SK-N-MC (cell line): ENCODE data around the gene KAT6B.

Experiments
- EZH2 ChIP-seq: fragments of 200-600 bp; sonication (generic); IDR thresholded peaks from one replicate; pipeline ENCODE4 v1.6.1; 2017; ENCODE audit warnings: antibody characterized with exemption
- POLR2AphosphoS5 ChIP-seq: IDR thresholded peaks from 2 replicates; pipeline ENCODE4 v1.6.1; 2012; ENCODE audit warnings: mild to moderate bottlenecking, low read depth, low read length, borderline replicate concordance

- TF ChIP-seq EZH2: no peak
- no peak for TF ChIP-seq POLR2AphosphoS5
Observed at GRCh38 chr10:74991435-74991834, 165.0 kb downstream of the KAT6B start.
